ENCODE measurements around the gene DUSP22.

DNA sequence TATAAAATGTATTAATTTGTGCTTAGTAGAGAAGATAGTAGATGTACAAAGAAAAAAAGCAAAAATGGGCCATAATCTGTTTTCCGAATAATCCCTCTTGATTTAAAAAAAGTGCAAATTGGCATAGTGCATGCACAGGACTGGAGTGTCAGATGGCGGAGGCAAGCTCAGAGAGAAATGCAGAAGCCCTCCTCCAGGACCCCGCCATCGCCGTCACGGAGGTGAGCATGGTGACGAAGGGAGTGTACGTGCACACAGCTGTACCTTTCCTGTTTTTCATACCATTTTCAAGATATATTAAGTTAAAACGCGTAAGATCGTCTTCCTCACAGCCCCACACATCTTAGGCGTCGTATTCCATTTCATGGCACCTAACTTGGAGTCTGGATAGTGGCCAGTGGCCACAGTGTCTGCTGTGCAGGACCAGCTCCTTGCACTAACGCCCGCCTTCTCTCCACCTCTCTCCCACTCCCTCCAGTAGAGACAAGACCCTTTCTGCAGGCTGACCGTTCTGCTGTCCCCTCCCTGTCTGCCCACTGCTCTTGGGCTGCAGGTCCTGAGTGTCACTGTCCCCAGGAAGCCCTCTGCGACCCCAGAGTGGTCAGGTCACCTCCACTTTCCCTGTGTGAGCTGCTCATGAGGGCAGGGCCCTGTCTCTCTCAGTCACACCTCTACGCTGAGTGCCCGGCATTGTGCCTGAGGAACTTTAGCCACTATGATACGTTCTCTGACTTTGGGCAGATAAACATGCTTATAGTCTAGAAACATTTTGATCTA lies 9.8 kb downstream of the DUSP22 start:
- TF ChIP-seq POLR2A (IDR thresholded peaks at IDR 0.05): no peak
- TF ChIP-seq, protein P1, sequence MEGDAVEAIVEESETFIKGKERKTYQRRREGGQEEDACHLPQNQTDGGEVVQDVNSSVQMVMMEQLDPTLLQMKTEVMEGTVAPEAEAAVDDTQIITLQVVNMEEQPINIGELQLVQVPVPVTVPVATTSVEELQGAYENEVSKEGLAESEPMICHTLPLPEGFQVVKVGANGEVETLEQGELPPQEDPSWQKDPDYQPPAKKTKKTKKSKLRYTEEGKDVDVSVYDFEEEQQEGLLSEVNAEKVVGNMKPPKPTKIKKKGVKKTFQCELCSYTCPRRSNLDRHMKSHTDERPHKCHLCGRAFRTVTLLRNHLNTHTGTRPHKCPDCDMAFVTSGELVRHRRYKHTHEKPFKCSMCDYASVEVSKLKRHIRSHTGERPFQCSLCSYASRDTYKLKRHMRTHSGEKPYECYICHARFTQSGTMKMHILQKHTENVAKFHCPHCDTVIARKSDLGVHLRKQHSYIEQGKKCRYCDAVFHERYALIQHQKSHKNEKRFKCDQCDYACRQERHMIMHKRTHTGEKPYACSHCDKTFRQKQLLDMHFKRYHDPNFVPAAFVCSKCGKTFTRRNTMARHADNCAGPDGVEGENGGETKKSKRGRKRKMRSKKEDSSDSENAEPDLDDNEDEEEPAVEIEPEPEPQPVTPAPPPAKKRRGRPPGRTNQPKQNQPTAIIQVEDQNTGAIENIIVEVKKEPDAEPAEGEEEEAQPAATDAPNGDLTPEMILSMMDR (IDR thresholded peaks at IDR 0.05): no peak
